Endothelial cell of umbilical vein (primary cell): ENCODE results near the gene MORN5. TPM values are rescaled to one million over a fixed set of nuclear protein-coding genes. Genes with fewer than 3 reads are reported as not detected.

Experiments
- BruUV-seq: library from RNA; stranded (reverse); fragments of 400-500 nt; replicated peaks from 2 replicates; lab custom pipeline; 2021; lab: Mats Ljungman, UMichigan
- CTCF ChIA-PET: fragments of 300-600, 350-600 bp; sonication (Branson Sonifier 250); formaldehyde crosslinking; loops from one replicate; lab custom pipeline; 2021; ENCODE audit warnings: antibody characterized with exemption, inconsistent platforms; lab: Charles Lee
- POLR2A ChIA-PET: fragments of 300-600, 350-600 bp; sonication (Branson Sonifier 250); formaldehyde crosslinking; loops from one replicate; lab custom pipeline; 2021; ENCODE audit warnings: antibody characterized with exemption, inconsistent platforms; lab: Charles Lee
- DNase-seq: peaks from one replicate; pipeline ENCODE4 v3.0.0-alpha.2; 2011; ENCODE audit warnings: low read depth, low spot score
- FAIRE-seq: peaks from 2 replicates; lab custom pipeline; 2011; peaks lifted over from hg19 to GRCh38; lab: Jason Lieb, UNC
- H2AFZ ChIP-seq: 2 replicates; pipeline ENCODE4 v1.6.0; 2012; ENCODE audit warnings: low read depth, low read length, control low read depth, inconsistent platforms
- H3K27ac ChIP-seq: 2 replicates; pipeline ENCODE4 v1.5.1; 2011; ENCODE audit warnings: low read depth, mild to moderate bottlenecking, control low read depth, low read length, moderate library complexity; ENCODE audit not compliant: insufficient read depth
- H3K27me3 ChIP-seq, 2 experiments: 2 replicates each; pipeline versions ENCODE4 v1.6.0 to v1.6.1; 2011; ENCODE audit warnings: low read length in 2 of 2, mixed read lengths in 1 of 2; ENCODE audit not compliant: control insufficient read depth in 2 of 2, insufficient read depth in 2 of 2
- H3K36me3 ChIP-seq, 2 experiments: 2 replicates in 1 of 2; 3 replicates in 1 of 2; pipeline ENCODE4 v1.5.1; 2011; ENCODE audit warnings: low read length in 2 of 2, mild to moderate bottlenecking in 1 of 2, moderate library complexity in 1 of 2; ENCODE audit not compliant: control insufficient read depth in 2 of 2, insufficient read depth in 2 of 2; ENCODE audit errors: extremely low read depth in 1 of 2
- H3K4me1 ChIP-seq: 3 replicates; pipeline ENCODE4 v1.5.1; 2011; ENCODE audit warnings: mild to moderate bottlenecking, low read length; ENCODE audit not compliant: control insufficient read depth, insufficient read depth; ENCODE audit errors: extremely low read depth
- H3K4me2 ChIP-seq: 2 replicates; pipeline ENCODE4 v1.6.1; 2011; ENCODE audit warnings: low read length, control low read depth, mixed read lengths; ENCODE audit not compliant: insufficient read depth
- H3K4me3 ChIP-seq, 3 experiments: fragments of 200-600 bp in 1 of 3; sonication (generic), shearing (Covaris generic) in 1 of 3; replicated peaks in 1 of 3; 2 replicates each; pipeline ENCODE4 v1.5.1; 2011 to 2016; ENCODE audit warnings: control low read depth in 3 of 3, low read length in 3 of 3, mild to moderate bottlenecking in 2 of 3, inconsistent platforms in 1 of 3, low read depth in 1 of 3, moderate library complexity in 1 of 3; ENCODE audit not compliant: insufficient read depth in 1 of 3
- H3K79me2 ChIP-seq: 2 replicates; pipeline ENCODE4 v1.6.0; 2012; ENCODE audit warnings: low read length, inconsistent platforms; ENCODE audit not compliant: control insufficient read depth, insufficient read depth
- H3K9ac ChIP-seq: replicated peaks from 2 replicates; pipeline ENCODE3; 2011; ENCODE audit warnings: low read length, control low read depth; ENCODE audit not compliant: insufficient read depth; ENCODE audit errors: extremely low read depth
- H3K9me1 ChIP-seq: replicated peaks from 3 replicates; pipeline ENCODE4 v1.6.0; 2011; ENCODE audit warnings: mild to moderate bottlenecking, low read length; ENCODE audit not compliant: control insufficient read depth, insufficient read depth; ENCODE audit errors: extremely low read depth
- H3K9me3 ChIP-seq: replicated peaks from 2 replicates; pipeline ENCODE4 v1.5.1; 2012; ENCODE audit warnings: low read length, inconsistent platforms; ENCODE audit not compliant: control insufficient read depth, insufficient read depth
- H4K20me1 ChIP-seq: replicated peaks from 2 replicates; pipeline ENCODE3; 2011; ENCODE audit warnings: mild to moderate bottlenecking, low read length; ENCODE audit not compliant: control insufficient read depth, insufficient read depth; ENCODE audit errors: extremely low read depth
- CTCF ChIP-seq, 2 donors: IDR thresholded peaks; 1 replicate in 1 of 2; 2 replicates in 1 of 2; pipeline ENCODE4 v1.5.1; 2011; ENCODE audit warnings: low read length in 2 of 2, mild to moderate bottlenecking in 2 of 2, moderate library complexity in 2 of 2, control low read depth in 1 of 2, inconsistent platforms in 1 of 2, low read depth in 1 of 2; ENCODE audit not compliant: insufficient read depth in 1 of 2; ENCODE audit errors: extremely low read depth in 1 of 2
- EZH2 ChIP-seq: IDR thresholded peaks from 2 replicates; pipeline ENCODE4 v1.6.1; 2012; ENCODE audit warnings: borderline replicate concordance, low read depth, mild to moderate bottlenecking, moderate library complexity, low read length, inconsistent platforms; ENCODE audit not compliant: severe bottlenecking
- FOS ChIP-seq: IDR thresholded peaks from 2 replicates; pipeline ENCODE4 v1.6.1; 2011; ENCODE audit warnings: mild to moderate bottlenecking, low read length, moderate library complexity, borderline replicate concordance; ENCODE audit not compliant: insufficient read depth
- GATA2 ChIP-seq: IDR thresholded peaks from 2 replicates; pipeline ENCODE4 v1.7.0; 2011; ENCODE audit warnings: low read depth, mild to moderate bottlenecking, moderate library complexity, mixed read lengths, low read length; ENCODE audit not compliant: insufficient read length, insufficient read depth
- JUN ChIP-seq: IDR thresholded peaks from 2 replicates; pipeline ENCODE4 v1.6.1; 2011; ENCODE audit warnings: borderline replicate concordance, low read depth; ENCODE audit not compliant: insufficient read length, insufficient read depth
- MAX ChIP-seq: IDR thresholded peaks from 2 replicates; pipeline ENCODE4 v1.6.1; 2011; ENCODE audit not compliant: insufficient read depth, insufficient read length
- MYC ChIP-seq: IDR thresholded peaks from one replicate; pipeline ENCODE4 v1.6.1; 2011; ENCODE audit warnings: mild to moderate bottlenecking, low read depth, low read length
- POLR2A ChIP-seq: IDR thresholded peaks from 2 replicates; pipeline ENCODE4 v1.6.1; 2012; ENCODE audit warnings: low read depth, mild to moderate bottlenecking, control low read depth, low read length
- POLR2AphosphoS5 ChIP-seq: IDR thresholded peaks from 2 replicates; pipeline ENCODE4 v1.6.1; 2012; ENCODE audit warnings: low read depth, mild to moderate bottlenecking, control low read depth, low read length, moderate library complexity; ENCODE audit not compliant: insufficient read depth
- dilution Hi-C: fragments of 300-500 bp; cut with MboI; formaldehyde crosslinking; loops from one replicate; pipeline ENCODE4 v1.15.0; 2019; ENCODE audit warnings: low sequenced_read_pairs; ENCODE audit not compliant: extremely low pct_ligation_motif_present
- intact Hi-C: fragments of 100-400 bp; cut with micrococcal nuclease; formaldehyde crosslinking; loops from one replicate; pipeline ENCODE4 v1.10.0; 2022
- polyA plus RNA-seq, 4 experiments: library from polyadenylated mRNA; depleted of rRNA in 3 of 4; stranded (reverse) in 3 of 4; unstranded in 1 of 4; fragments of >200 nt; gene quantifications; 2 replicates each; pipeline versions ENCODE4 v1.2.1 to v1.2.3, GENCODE V29; 2011 to 2012; ENCODE audit warnings: missing spikeins in 1 of 4
- total RNA-seq: library from RNA; stranded (reverse); gene quantifications from 2 replicates; pipeline ENCODE4 v1.2.3, GENCODE V29; 2021

The MORN5 gene
- total and polyA plus RNA-seq, 2 donors (not counting 3 experiments of a cell fraction or from before 2014, with no cell fraction given) = not detected

GRCh38 chr9:122204055-122204454 lies 44.3 kb downstream of the MORN5 start:
- Histone ChIP-seq H3K79me2 (no peaks in the 10 kb centered on the region), H3K27me3 (peaks cover 0 to 6% of the 10 kb centered on the region in 2 experiments), H3K9me3 (no peaks in the 10 kb centered on the region), H3K27ac (no peak overlapping the region), H3K9me1 (no peaks in the 10 kb centered on the region), H3K4me2 (no peak overlapping the region), H3K36me3 (no peaks in the 10 kb centered on the region), H3K9ac (no peak overlapping the region), H4K20me1 (no peaks in the 10 kb centered on the region), H3K4me1 (no peaks in the 10 kb centered on the region), H3K4me3 (no peak overlapping the region), H2AFZ (no peak overlapping the region)
- ChIA-PET POLR2A (no interaction called here), CTCF (interaction anchor here (1.0 kb wide), 1 partner anchor 105 kb away, joined by 3 read pairs; no protein-coding TSS in a partner anchor)
- dilution Hi-C loops = no loop called here
- DNase-seq = no peak
- TF ChIP-seq CTCF (IDR thresholded peaks at IDR 0.05; ENCODE audit: extremely low read depth in 1 of 2, insufficient read depth in 1 of 2, low read depth in 1 of 2, low read length in 2 of 2) = no peak
- intact Hi-C loops = no loop called here
- no TSS peak for BruUV-seq
- no peak for FAIRE-seq

- no peak for DNase-seq
- FAIRE-seq = no peak
- ChIA-PET POLR2A (no interaction called here), CTCF (no interaction called here)
- dilution Hi-C loops = no loop called here
- Histone ChIP-seq H3K79me2 (no peaks in the 10 kb centered on the region), H2AFZ (no peak overlapping the region), H4K20me1 (no peaks in the 10 kb centered on the region), H3K27me3 (peaks cover 0 to 6% of the 10 kb centered on the region in 2 experiments), H3K9me3 (no peaks in the 10 kb centered on the region), H3K9me1 (no peaks in the 10 kb centered on the region), H3K27ac (no peak overlapping the region), H3K4me1 (no peaks in the 10 kb centered on the region), H3K9ac (no peak overlapping the region), H3K36me3 (no peaks in the 10 kb centered on the region), H3K4me2 (no peak overlapping the region), H3K4me3 (no peak overlapping the region)
- TF ChIP-seq POLR2A (no peak), CTCF (IDR thresholded peaks at IDR 0.05; ENCODE audit: extremely low read depth in 1 of 2, insufficient read depth in 1 of 2, low read depth in 1 of 2, low read length in 2 of 2) (no peak), MAX (no peak), JUN (no peak), EZH2 (no peak), MYC (no peak), GATA2 (no peak), FOS (no peak), POLR2AphosphoS5 (no peak)
- BruUV-seq = no TSS peak
- intact Hi-C loops = no loop called here
Observed at GRCh38 chr9:122204491-122204890, 44.8 kb downstream of the MORN5 start.
